CD4-positive, alpha-beta T cell treated with Interleukin-12 subunit alpha and Interleukin-12 subunit beta, for 1 hour (primary cell): Measurements from ENCODE around the gene SRSF7.
"Not testable (repeated sequence)": the region's sequence is repeated elsewhere in the genome, so short reads cannot be mapped to it uniquely, and the experiment has no call there.

Source experiments
- DNase-seq: peaks from one replicate; pipeline ENCODE4 v3.0.0-alpha.2; 2020

Gene SRSF7

DNA sequence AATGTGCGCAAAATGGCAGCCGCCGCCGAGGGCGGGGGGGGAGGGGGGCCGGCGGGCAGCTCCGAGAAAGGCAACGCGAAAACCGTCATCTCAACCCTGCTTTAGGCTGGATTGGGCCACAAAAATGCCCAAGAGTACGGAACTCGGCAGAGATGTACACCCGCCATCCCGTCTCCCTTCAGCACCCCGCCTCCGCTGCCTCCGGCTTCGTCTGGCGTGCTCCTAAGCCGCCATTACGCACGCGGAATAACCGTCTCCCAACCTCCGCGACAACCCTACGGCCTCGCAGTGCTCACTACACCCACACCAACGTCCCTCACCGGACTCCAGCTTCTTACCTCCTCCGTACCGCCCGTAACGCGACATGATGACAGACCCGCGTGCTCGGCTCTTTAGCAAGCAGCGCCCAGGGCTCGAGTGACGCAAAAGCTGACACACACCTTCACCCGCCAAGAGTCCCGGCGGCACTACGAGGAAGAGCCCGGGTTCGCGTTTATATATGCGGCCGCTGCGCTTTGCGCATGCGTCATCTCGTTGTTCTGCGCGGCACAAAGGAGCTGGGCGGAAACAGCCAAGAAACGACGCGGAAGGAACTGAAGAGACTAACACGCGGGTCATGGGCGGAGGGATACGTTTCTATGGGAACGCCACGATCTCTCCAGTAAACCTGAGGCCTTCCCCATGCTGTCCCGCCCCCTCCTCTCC lies at the start of gene SRSF7:
TSS of gene SRSF7 (minus strand) at position 471 of the 705 bp plus-strand sequence. CDS start at position 366, 105 bp downstream.
- DNase-seq: peak; percentile 99

DNA sequence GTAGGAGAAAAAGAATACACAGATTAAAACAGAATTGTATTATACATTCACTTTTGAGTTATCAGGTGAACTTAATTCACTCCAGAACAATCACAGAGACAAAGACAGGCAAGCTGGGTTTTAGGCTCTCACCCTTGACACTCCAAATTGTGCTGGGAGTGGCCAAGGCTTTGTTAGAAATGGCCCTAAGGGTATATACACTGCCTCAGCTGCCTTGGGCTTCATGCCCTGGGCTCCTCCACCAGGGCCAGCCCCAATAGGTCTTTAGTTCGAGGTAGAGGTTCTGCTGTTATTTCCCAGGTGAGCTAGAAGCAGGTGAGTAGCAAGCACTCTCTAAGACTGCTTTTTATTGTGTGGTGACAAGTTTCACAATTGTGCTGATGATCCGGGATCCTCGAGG lies 46.8 kb upstream of the SRSF7 start:
- DNase-seq: no peak

- DNase-seq: no peak
These were observed 46.1 kb upstream of the SRSF7 start for GRCh38 chr2:38797250-38797676.

DNA sequence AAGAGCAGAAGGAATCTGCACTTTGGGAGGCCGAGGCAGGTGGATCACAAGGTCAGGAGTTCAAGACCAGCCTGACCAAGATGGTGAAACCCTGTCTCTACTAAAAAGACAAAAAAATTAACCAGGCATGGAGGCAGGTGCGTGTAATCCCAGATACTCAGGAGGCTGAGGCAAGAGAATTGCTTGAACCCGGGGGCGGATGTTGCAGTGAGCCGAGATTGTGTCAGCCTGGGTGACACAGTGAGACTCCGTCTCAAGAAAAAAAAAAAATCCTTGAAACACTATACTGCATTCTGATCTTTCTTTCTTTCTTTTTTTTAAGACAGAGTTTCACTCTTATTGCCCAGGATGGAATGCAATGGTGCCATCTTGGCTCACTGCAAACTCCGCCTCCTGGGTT lies 43.9 kb upstream of the SRSF7 start:
- not testable (repeated sequence) for DNase-seq

DNA sequence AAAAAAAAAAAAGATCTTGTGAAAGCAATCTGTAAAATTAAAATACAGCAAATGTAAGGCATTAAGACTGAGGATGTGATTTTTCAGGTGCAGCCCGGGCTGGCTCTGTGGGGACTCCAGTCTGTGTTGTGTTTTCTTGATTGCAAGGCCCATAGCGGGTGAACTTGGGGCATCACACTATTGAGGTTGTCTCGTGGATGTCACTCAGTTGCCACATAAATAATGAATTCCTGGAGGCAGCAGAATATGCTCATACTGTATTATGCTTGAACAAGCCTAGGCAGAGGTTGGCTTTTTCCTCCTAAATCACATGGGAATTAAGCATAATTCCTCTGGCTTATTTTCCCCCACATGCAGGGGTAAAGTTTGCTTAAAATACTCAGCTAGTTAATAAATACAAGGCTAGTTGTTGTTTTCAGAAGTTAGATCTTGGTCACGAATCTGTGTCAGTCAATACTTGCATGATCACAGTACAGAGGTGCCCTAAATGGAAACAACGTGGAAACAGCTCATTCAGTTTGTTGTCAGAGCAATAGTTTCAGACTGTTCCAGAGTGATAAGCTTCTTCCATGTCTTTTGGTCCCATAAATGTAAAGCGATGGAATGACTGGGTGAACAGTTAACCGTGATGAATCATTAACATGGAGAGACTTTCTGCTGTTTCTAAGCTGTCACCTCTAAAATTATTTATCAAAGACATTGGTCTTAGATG lies 43.2 kb upstream of the SRSF7 start:
- no peak for DNase-seq

- no peak for DNase-seq
These were observed 42.4 kb upstream of the SRSF7 start for GRCh38 chr2:38793511-38793910.

DNA sequence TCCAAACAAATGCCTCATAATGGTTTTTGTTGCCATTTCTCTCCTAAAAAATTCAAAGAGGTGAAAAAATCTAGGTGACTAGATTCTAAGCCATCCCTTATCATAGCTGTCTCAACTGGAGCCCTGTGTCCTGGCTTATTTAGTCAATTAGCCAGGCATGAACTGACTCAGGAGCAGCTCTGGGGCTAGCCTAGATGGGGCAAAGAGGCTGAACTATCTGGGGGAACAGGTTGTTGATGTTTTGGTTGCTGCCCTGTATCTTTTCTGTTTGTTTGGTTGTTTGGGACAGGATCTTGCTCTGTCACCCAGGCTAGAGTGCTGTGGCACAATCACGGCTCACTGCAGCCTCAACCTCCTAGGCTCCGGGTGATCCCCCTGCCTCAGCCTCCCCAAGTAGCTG lies 41.6 kb upstream of the SRSF7 start:
- DNase-seq: no peak

GRCh38 chr2:38792321-38792720 lies 41.2 kb upstream of the SRSF7 start:
- DNase-seq: not testable (repeated sequence)

GRCh38 chr2:38791744-38792143 lies 40.6 kb upstream of the SRSF7 start:
- DNase-seq: no peak

DNA sequence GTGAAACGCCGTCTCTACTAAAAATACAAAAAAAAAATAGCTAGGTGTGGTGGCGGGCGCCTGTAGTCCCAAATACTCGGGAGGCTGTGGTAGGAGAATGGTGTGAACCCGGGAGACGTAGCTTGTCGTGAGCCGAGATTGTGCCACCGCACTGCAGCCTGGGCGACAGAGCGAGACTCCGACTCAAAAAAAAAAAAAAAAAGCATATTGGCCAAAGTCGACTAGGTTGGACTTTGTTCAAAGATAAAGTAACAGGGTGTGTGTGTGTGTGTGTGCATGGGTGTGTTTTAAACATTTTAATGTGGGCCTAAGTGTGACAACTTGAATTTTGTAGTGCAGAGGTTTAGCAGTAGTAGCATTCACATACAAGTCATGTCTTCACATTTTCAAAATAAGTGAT lies 38.5 kb upstream of the SRSF7 start:
- no peak for DNase-seq

DNA sequence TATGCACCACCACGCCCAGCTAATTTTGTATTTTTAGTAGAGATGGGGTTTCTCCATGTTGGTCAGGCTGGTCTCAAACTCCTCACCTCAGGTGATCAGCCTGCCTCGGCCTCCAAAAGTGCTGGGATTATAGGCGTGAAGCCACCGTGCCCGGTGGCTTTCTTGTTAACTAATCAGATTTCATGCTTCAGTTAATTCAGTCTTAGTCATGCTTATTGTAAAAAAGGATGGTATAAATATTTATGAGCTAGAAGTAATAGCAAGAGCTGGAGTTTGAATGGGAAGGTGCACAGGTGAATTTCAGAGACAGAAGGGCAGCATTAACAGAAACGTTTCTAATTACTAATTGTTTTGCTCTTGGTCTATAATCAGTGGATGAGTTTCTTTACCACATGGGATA lies 37.1 kb upstream of the SRSF7 start:
- DNase-seq: no peak

GRCh38 chr2:38783586-38783985 lies 32.4 kb upstream of the SRSF7 start:
- no peak for DNase-seq

GRCh38 chr2:38778687-38779082 lies 27.5 kb upstream of the SRSF7 start:
- no peak for DNase-seq

GRCh38 chr2:38776531-38776930 lies 25.4 kb upstream of the SRSF7 start:
- no peak for DNase-seq

DNA sequence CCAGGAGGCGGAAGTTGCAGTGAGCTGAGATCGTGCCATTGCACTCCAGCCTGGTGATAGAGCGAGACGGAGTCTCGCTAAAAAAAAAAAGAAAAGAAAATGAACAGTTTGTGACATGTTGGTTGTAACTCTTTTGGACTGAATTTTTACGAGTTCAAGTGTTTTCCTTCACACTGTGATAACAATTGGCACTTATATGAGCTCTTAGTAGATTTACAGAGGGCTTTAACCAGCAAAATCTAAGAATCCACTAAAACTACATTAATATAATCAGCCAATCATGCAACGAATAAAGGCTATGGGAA lies 24.7 kb upstream of the SRSF7 start:
- no peak for DNase-seq

DNA sequence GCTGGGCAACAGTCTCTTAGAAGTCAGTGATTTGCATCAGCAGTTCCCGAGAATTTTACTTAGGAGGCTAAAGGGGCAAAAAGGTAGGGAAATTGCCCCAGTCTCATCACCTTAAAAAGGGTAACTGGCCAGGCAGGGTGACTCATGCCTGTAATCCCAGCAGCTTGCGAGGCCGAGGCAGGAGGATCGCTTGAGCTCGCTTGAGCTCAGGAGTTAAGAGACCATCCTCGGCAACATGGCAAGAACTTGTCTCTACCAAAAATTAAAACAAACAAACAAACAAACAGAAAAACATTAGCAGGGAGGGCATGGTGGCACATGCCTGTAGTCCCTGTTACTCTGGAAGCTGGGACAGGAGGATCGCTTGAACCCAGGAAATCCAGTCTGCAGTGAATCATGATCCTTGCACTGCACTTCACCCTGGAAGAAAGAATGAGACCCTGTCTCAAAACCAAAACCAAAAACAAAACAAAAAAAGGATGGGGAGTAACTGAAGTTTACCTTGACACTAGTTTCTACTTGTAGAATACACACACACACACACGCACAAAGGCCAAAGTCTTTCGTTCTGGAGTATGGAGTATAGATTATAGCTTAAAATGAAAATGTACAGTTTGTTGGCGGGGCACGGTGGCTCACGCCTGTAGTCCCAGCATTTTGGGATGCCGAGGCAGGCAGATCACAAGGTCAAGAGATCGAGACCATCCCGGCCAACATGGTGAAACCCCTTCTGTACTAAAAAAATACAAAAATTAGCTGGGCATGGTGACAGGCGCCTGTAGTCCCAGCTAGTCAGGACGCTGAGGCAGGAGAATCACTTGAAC lies 24.1 kb upstream of the SRSF7 start:
- no peak for DNase-seq

GRCh38 chr2:38771632-38772031 lies 20.5 kb upstream of the SRSF7 start:
- no peak for DNase-seq

DNA sequence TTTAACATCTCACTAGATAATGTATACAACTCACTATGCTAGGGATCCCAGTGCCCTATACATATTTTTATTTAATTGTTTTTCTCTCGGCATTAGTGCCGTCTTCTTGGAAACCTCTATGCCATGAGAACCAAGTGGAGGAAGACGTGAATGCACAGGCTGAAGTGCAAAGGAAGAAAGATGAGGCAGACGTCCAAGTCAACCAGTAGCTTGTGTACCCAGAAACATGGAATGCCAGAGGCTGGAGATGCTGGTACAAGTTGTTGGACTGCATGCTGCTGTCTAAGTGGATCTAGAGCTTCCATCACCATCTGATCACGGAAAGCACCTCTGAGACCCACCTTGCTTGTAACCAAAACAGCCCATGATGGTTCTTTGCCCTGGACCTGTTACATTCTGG lies 14.4 kb upstream of the SRSF7 start:
- no peak for DNase-seq

GRCh38 chr2:38765149-38765548 lies 14.0 kb upstream of the SRSF7 start:
- no peak for DNase-seq

GRCh38 chr2:38763728-38764127 lies 12.6 kb upstream of the SRSF7 start:
- no peak for DNase-seq

DNA sequence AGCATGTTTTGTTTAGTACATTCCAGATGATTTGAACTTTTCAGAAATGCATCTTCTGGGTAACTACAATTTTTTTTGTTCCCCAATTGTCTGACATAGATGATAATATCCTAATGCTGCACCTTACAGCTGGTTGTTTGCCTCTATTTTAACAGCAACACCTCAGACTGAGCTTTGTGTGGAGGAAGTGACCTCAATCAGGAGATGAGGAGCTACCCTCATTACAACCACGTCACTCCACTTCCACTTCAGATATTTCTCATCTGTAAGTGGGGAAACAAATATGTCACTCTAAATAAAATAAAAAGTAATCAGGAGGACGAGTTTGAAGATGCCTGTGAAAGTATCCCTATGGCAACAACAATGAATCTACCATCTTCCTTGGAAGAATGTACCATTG lies 12.1 kb upstream of the SRSF7 start:
- no peak for DNase-seq

DNA sequence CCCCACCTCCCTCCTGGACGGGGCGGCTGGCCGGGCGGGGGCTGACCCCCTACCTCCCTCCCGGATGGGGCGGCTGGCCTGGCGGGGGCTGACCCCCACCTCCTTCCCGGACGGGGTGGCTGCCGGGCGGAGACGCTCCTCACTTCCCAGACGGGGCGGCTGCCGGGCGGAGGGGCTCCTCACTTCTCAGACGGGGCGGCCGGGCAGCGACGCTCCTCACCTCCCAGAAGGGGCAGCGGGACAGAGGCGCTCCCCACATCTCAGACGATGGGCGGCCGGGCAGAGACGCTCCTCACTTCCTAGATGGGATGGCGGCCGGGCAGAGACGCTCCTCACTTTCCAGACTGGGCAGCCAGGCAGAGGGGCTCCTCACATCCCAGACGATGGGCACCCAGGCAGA lies 4.7 kb upstream of the SRSF7 start:
- DNase-seq: not testable (repeated sequence)

DNA sequence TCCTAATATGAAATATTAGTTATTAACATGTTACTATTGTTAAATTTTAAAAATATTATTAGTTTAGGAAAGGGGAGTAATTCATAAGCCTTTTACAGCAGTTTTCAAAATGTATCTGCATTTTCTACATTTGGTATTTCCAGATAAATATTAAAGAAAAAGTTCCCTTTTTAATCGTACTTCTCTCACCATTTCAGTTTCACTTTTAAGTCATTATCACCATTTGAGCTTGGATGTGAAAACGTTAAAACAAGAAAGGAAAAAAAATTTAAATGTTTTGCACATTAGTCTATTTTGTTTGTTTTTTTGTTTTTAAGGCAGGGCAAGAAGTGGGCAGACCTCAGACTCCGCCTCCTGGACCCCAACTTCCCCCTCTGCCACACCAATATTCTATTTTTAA lies 3.3 kb upstream of the SRSF7 start:
- no peak for DNase-seq

GRCh38 chr2:38754049-38754448 lies 2.9 kb upstream of the SRSF7 start:
- no peak for DNase-seq
